Kidney epithelial cell (primary cell): ENCODE measurements around the gene GDPD5. TPM values are rescaled to one million over a fixed set of nuclear protein-coding genes. Genes with fewer than 3 reads are reported as not detected.
"Not testable (repeated sequence)": the region's sequence is repeated elsewhere in the genome, so short reads cannot be mapped to it uniquely, and the experiment has no call there.

Experiments
- DNase-seq: peaks from one replicate; pipeline ENCODE4 v3.0.0-alpha.2; 2010; ENCODE audit warnings: low read depth
- H3K27me3 ChIP-seq: 2 replicates; pipeline ENCODE4 v1.6.0; 2011; ENCODE audit warnings: low read length; ENCODE audit not compliant: control insufficient read depth, insufficient read depth
- H3K36me3 ChIP-seq: 2 replicates; pipeline ENCODE4 v1.5.1; 2011; ENCODE audit warnings: low read length; ENCODE audit not compliant: control insufficient read depth, insufficient read depth
- H3K4me3 ChIP-seq: 2 replicates; pipeline ENCODE4 v1.5.1; 2011; ENCODE audit warnings: low read depth, mild to moderate bottlenecking, control low read depth, low read length
- total RNA-seq: library from RNA; depleted of rRNA; stranded (reverse); fragments of >200 nt; gene quantifications from 2 replicates; pipeline ENCODE4 v1.2.3, GENCODE V29; 2015
- TF ChIP-seq, protein P1 (sequence below): IDR thresholded peaks from 2 replicates; pipeline ENCODE4 v1.5.1; 2011; ENCODE audit warnings: mild to moderate bottlenecking, moderate library complexity, low read length, control low read depth, inconsistent platforms; ENCODE audit not compliant: insufficient read depth, poor library complexity, severe bottlenecking

Gene GDPD5
- total RNA-seq, 1 donor from 2014 or later = 12.7 TPM

DNA sequence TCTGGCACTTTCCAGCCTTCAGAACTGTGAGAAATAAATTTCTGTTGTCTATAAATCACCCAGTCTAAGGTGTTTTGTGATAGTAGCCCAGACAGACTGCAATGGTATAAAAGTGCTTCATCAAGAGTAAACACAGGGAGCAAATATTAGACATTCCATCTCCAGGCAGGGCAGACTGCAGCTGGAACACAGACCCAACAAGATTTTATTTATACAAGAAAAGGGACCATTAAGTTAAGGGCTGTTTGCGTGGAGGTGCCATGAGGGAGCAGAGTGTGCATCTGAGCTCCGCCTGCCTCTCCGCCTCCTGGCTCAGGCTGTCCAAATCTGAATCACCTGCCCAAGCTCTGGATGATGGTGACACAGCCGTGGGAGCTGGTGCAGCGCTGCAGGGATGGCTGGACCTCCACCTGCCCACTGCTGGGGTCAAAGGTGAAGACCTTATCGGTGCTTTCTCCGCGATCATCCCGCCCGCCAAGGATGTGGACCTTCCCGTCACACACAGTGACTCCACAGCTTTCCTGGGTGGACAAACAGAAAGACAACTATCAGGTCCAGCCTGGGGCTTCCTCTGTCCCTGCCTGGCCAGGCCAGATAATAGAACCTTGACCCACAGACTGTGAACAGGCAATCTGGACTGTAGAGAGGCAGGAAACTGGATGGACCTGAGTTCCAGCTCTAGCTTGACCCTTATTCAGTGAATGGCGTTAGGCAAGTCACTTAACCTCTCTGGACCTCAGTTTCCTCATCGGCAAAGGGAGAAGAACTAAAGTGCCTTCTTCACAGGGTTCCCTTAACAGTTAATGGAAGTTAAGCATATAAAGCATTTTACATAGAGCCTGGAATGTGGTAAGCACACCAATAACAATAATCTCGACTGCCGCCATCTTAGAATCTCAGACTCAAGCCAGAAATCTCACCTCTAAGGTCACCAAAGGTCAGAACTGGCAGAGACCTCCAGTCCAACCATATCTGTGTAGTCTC is 103.2 kb downstream of the GDPD5 start:
- no peak for DNase-seq
- TF ChIP-seq, protein P1, sequence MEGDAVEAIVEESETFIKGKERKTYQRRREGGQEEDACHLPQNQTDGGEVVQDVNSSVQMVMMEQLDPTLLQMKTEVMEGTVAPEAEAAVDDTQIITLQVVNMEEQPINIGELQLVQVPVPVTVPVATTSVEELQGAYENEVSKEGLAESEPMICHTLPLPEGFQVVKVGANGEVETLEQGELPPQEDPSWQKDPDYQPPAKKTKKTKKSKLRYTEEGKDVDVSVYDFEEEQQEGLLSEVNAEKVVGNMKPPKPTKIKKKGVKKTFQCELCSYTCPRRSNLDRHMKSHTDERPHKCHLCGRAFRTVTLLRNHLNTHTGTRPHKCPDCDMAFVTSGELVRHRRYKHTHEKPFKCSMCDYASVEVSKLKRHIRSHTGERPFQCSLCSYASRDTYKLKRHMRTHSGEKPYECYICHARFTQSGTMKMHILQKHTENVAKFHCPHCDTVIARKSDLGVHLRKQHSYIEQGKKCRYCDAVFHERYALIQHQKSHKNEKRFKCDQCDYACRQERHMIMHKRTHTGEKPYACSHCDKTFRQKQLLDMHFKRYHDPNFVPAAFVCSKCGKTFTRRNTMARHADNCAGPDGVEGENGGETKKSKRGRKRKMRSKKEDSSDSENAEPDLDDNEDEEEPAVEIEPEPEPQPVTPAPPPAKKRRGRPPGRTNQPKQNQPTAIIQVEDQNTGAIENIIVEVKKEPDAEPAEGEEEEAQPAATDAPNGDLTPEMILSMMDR = no peak
- Histone ChIP-seq H3K27me3 (no peaks in the 10 kb centered on the region), H3K4me3 (no peak overlapping the region), H3K36me3 (no peaks in the 10 kb centered on the region)

DNA sequence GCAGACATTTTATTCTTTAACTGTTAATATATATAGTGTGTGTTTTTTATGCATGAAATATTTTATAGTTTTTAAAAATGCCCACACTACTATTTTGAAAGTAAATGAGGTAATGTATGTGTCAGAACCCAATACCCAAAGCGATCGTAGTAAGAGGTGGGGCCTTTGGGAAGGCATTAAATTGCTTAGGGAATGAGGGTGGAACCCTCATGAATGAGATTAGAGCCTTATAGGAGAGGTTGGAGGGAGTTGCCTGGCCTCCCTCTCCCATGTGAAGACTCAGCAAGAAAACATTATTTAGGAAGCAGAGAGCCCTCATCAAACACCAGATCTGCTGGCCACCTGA is 103.9 kb downstream of the GDPD5 start:
- no peak for DNase-seq
- Histone ChIP-seq H3K27me3 (no peaks in the 10 kb centered on the region), H3K36me3 (no peaks in the 10 kb centered on the region), H3K4me3 (no peak overlapping the region)
- TF ChIP-seq, protein P1 = no peak

DNA sequence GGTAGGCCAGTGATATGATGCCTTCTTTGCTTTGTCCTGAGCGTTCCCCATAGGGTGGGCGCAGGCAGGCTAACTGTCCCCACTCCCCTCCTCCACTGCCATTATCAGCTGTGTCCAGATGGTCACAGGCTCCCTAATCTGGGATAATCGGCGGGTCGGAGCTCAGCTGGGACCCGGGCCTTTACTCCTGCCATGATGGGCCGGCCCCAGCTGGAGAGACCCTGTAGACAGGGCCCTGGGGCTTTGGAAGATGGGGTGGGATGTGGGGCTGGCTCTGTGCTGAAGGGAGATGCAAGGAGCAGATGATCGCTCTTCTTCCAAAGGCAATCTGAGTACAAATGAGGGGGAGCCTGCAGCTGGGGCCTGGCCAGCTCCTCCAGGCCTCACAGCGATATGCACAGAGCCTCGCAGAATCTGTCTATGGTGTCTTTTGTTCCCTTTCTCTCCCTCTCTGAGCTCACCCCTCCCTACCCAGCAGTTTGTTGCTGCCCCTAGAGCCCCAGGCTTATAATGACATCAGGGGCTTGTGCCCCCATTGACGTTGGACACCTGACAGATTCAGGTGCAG is 104.6 kb downstream of the GDPD5 start:
- TF ChIP-seq, protein P1 = no peak
- H3K36me3 ChIP-seq = no peaks in the 10 kb centered on the region
- H3K4me3 ChIP-seq = no peak overlapping the region
- H3K27me3 ChIP-seq = no peaks in the 10 kb centered on the region
- DNase-seq = no peak

DNA sequence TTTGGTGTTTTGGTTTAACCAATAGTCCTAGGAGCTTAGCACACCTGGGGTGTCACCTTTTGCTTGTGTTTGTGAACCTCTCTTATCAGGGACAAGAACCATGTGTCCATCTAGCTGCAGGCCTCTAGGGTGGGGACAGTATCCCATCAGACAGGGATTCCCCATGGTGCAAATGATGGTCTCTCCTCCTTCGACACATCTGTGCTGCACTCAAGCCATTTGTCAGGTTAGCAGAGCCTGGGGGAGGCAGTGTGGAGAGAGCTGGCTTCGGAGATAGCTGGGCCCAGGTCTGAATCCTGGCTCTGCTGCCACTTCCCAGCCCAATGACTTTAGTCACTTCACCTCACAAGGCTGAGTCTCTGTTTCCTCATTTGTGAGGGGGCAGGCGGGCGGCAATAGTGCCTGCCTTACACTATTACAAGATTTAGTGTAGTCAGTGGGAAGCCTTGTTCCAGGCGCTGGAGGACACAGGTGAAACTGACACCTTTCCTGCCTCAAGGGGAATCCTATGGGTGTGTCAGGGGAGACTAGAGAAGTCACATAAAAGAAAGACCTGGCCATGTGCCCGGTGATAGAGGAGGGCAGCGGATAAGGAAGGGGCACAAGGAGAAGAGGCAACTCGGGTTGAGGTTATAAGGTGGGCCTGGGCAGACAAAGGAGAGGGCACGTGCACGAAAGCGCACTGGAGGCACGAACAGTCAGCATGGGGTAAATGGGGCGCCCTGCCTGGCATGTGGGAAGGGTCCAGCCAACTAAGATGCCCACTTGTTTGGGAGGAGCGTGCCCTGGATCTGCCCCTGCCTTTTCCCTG is 105.3 kb downstream of the GDPD5 start:
- Histone ChIP-seq H3K36me3 (no peaks in the 10 kb centered on the region), H3K4me3 (no peak overlapping the region), H3K27me3 (no peaks in the 10 kb centered on the region)
- DNase-seq = no peak
- TF ChIP-seq, protein P1 = no peak

DNA sequence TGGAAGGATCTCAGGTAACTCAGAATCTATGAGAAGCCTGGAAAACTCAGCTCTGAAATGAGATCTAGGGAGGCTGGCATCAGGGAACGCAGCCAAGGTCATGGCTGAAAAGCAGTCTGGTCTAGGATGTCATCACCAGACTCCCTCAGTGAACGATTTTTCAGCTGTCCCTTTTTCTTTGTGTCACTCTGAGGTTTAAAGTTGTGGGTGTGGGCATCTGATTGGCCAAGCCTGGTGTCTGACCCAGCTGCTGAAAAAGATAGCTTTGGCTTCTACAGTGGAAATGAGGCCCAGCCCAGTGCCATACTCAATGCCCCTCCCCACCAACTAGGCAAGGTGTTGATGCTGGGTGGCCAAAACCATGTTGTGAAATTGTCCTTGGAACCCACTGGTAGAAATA is 111.9 kb downstream of the GDPD5 start:
- TF ChIP-seq, protein P1 = no peak
- H3K36me3 ChIP-seq = peaks cover 2% of the 10 kb centered on the region
- no peak overlapping the region for H3K4me3 ChIP-seq
- no peak for DNase-seq
- H3K27me3 ChIP-seq = no peaks in the 10 kb centered on the region

DNA sequence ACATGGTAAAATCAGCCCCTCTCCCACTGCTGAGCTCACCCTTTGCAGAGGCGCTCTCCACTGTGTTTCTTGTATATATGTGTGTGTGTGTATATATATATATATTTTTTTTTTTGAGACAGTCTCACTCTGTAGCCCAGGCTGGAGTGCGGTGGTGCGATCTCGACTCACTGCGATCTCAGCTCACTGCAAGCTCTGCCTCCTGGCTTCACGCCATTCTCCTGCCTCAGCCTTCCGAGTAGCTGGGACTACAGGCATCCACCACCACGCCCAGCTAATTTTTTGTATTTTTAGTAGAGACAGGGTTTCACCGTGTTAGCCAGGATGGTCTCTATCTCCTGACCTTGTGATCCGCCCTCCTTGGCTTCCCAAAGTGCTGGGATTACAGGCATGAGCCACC is 112.6 kb downstream of the GDPD5 start:
- H3K27me3 ChIP-seq, H3K4me3 ChIP-seq, H3K36me3 ChIP-seq, DNase-seq: not testable (repeated sequence)

DNA sequence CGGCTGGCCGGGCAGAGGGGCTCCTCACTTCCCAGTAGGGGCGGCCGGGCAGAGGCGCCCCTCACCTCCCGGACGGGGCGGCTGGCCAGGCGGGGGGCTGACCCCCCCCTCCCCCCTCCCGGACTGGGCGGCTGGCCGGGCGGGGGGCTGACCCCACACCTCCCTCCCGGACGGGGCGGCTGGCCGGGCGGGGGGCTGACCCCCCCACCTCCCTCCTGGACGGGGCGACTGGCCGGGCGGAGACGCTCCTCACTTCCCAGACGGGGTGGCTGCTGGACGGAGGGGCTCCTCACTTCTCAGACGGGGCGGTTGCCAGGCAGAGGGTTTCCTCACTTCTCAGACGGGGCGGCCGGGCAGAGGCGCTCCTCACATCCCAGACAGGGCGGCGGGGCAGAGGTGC is 115.8 kb downstream of the GDPD5 start:
- not testable (repeated sequence) for H3K4me3 ChIP-seq, DNase-seq, H3K27me3 ChIP-seq, H3K36me3 ChIP-seq
